Measurements from ENCODE around the gene DUXA. TPM values are rescaled to one million over a fixed set of nuclear protein-coding genes. Genes with fewer than 3 reads are reported as not detected.
"Not testable (repeated sequence)": the region's sequence is repeated elsewhere in the genome, so short reads cannot be mapped to it uniquely, and the experiment has no call there.

Gene DUXA
- not detected for total RNA-seq (2021; fragmentation: NEBNext Ultra II Directional; extraction: Animal tissue kit (Norgen Biotek cat#: 25700))
- long read RNA-seq = 0 reads

GRCh38 chr19:57167385-57167784, at the start of gene DUXA:
DUXA (minus strand) TSS chr19:57167485; CDS start chr19:57167443, 42 bp downstream.
- DNase-seq = no peak
- no peak within 1 kb of the TSS for H3K4me3 Mint-ChIP-seq
- peaks cover 11% of the 10 kb centered on the region for H3K9me3 Mint-ChIP-seq
- no peak for TF ChIP-seq CTCF (IDR thresholded peaks at IDR 0.05)
- no peaks in the 10 kb centered on the region; the same call in 1 of the 2 replicates for H3K36me3 Mint-ChIP-seq (ENCODE audit: low read depth)
- no peaks in the 10 kb centered on the region for H3K27me3 Mint-ChIP-seq (ENCODE audit: insufficient read depth)
- no peak within 1 kb of the TSS for H3K27ac Mint-ChIP-seq
- peaks cover 2% of the 10 kb centered on the region; the same call in 1 of the 2 replicates for H3K4me1 Mint-ChIP-seq (ENCODE audit: low read depth)

- Mint-ChIP-seq H3K9me3 (no peaks in the 10 kb centered on the region), H3K36me3 (ENCODE audit: low read depth) (peaks cover 62% of the 10 kb centered on the region), H3K4me1 (ENCODE audit: low read depth) (peaks cover 3% of the 10 kb centered on the region), H3K4me3 (no peak overlapping the region), H3K27me3 (ENCODE audit: insufficient read depth) (no peaks in the 10 kb centered on the region), H3K27ac (no peak overlapping the region)
- no peak for DNase-seq
- TF ChIP-seq CTCF (IDR thresholded peaks at IDR 0.05) = no peak
These were observed 44.8 kb upstream of the DUXA start for GRCh38 chr19:57212109-57212508.

GRCh38 chr19:57210381-57210780, 43.1 kb upstream of the DUXA start:
- Mint-ChIP-seq H3K9me3 (no peaks in the 10 kb centered on the region), H3K27ac (no peak overlapping the region), H3K27me3 (ENCODE audit: insufficient read depth) (no peaks in the 10 kb centered on the region), H3K4me1 (ENCODE audit: low read depth) (peaks cover 7% of the 10 kb centered on the region), H3K4me3 (no peak overlapping the region), H3K36me3 (ENCODE audit: low read depth) (peaks cover 57% of the 10 kb centered on the region)
- TF ChIP-seq CTCF (IDR thresholded peaks at IDR 0.05) = no peak
- DNase-seq = no peak

- Mint-ChIP-seq H3K27ac (no peak overlapping the region; the same call in 1 of the 2 replicates), H3K4me3 (no peak overlapping the region), H3K4me1 (ENCODE audit: low read depth) (peaks cover 20% of the 10 kb centered on the region), H3K27me3 (ENCODE audit: insufficient read depth) (peaks cover 2% of the 10 kb centered on the region; the same call in 1 of the 2 replicates), H3K36me3 (ENCODE audit: low read depth) (peaks cover 77% of the 10 kb centered on the region), H3K9me3 (peaks cover 11% of the 10 kb centered on the region)
- no peak for TF ChIP-seq CTCF (IDR thresholded peaks at IDR 0.05)
- DNase-seq = no peak
These were observed 34.9 kb upstream of the DUXA start for GRCh38 chr19:57202160-57202559.

GRCh38 chr19:57197874-57198273, 30.6 kb upstream of the DUXA start:
- H3K9me3 Mint-ChIP-seq; DNase-seq; H3K27ac Mint-ChIP-seq; H3K4me3 Mint-ChIP-seq; H3K27me3 Mint-ChIP-seq (ENCODE audit: insufficient read depth): not testable (repeated sequence)
- H3K36me3 Mint-ChIP-seq (ENCODE audit: low read depth) = peaks cover 90% of the 10 kb centered on the region
- H3K4me1 Mint-ChIP-seq (ENCODE audit: low read depth) = peaks cover 17% of the 10 kb centered on the region

- Mint-ChIP-seq H3K36me3 (ENCODE audit: low read depth) (peaks cover 76% of the 10 kb centered on the region), H3K27me3 (ENCODE audit: insufficient read depth) (peaks cover 5% of the 10 kb centered on the region), H3K27ac (no peak overlapping the region), H3K4me3 (peak overlapping the region; percentile 98), H3K9me3 (peaks cover 14% of the 10 kb centered on the region; the same call in 1 of the 2 replicates), H3K4me1 (ENCODE audit: low read depth) (peaks cover 33% of the 10 kb centered on the region)
- no peak for DNase-seq
- TF ChIP-seq CTCF (IDR thresholded peaks at IDR 0.05) = no peak
These were observed 25.7 kb upstream of the DUXA start for GRCh38 chr19:57192993-57193392.

Measured in HFFc6 (cell line).